HepG2 (cell line): ENCODE results near the gene ING5. TPM values are rescaled to one million over a fixed set of nuclear protein-coding genes. Genes with fewer than 3 reads are reported as not detected.

ENCODE experiments used
- DDIT3 ChIP-seq: sonication (generic); formaldehyde crosslinking; IDR thresholded peaks from 2 replicates; pipeline ENCODE4 v1.4.0; 2020; ENCODE audit warnings: mild to moderate bottlenecking, missing genetic modification reagents
- DNMT1 ChIP-seq: sonication (generic); formaldehyde crosslinking; IDR thresholded peaks from 2 replicates; pipeline ENCODE4 v1.5.1; 2020; ENCODE audit warnings: mild to moderate bottlenecking, missing genetic modification reagents
- EHMT2 ChIP-seq: fragments of 200-600 bp; sonication (generic); IDR thresholded peaks from 2 replicates; pipeline ENCODE4 v1.7.0; 2017; ENCODE audit warnings: antibody characterized with exemption, low read depth, low read length, borderline replicate concordance
- ELF4 ChIP-seq: sonication (generic); formaldehyde crosslinking; IDR thresholded peaks from 2 replicates; pipeline ENCODE4 v1.5.0; 2020; ENCODE audit warnings: missing genetic modification reagents, mild to moderate bottlenecking, moderate library complexity, borderline replicate concordance
- FOXP1 ChIP-seq, 2 experiments: fragments of 450-650 bp in 1 of 2; IDR thresholded peaks; 2 replicates each; pipeline ENCODE4 v1.6.1; 2017 to 2018; ENCODE audit warnings: antibody characterized with exemption in 1 of 2
- HOXD1 ChIP-seq: sonication (generic); formaldehyde crosslinking; IDR thresholded peaks from 2 replicates; pipeline ENCODE4 v1.5.0; 2020; ENCODE audit warnings: missing genetic modification reagents
- IRX3 ChIP-seq: sonication (generic); formaldehyde crosslinking; IDR thresholded peaks from 2 replicates; pipeline ENCODE4 v1.8.1; 2023; ENCODE audit warnings: mild to moderate bottlenecking, low read depth, missing genetic modification reagents, borderline replicate concordance
- KAT8 ChIP-seq: IDR thresholded peaks from 2 replicates; pipeline ENCODE4 v1.6.1; 2016; ENCODE audit warnings: missing genetic modification reagents, missing compliant biosample characterization
- KDM1A ChIP-seq: IDR thresholded peaks from 2 replicates; pipeline ENCODE4 v1.6.1; 2016; ENCODE audit warnings: missing compliant biosample characterization
- KDM4B ChIP-seq: sonication (generic); formaldehyde crosslinking; IDR thresholded peaks from 2 replicates; pipeline ENCODE4 v1.4.0; 2020; ENCODE audit warnings: missing genetic modification reagents
- MBNL3 ChIP-seq: fragments of 250-450 bp; sonication (Bioruptor Pico); conservative IDR thresholded peaks from 2 replicates; pipeline ENCODE4 v1.8.0; 2022; ENCODE audit warnings: mild to moderate bottlenecking, inconsistent platforms
- NR2C2 ChIP-seq: sonication (generic); formaldehyde crosslinking; IDR thresholded peaks from 2 replicates; pipeline ENCODE4 v1.4.0; 2020; ENCODE audit warnings: missing genetic modification reagents, mild to moderate bottlenecking, moderate library complexity, borderline replicate concordance
- PAWR ChIP-seq: sonication (generic); formaldehyde crosslinking; IDR thresholded peaks from 2 replicates; pipeline ENCODE4 v1.4.0; 2020; ENCODE audit warnings: missing genetic modification reagents, mild to moderate bottlenecking, borderline replicate concordance
- REL ChIP-seq: sonication (generic); formaldehyde crosslinking; conservative IDR thresholded peaks from 2 replicates; pipeline ENCODE4 v1.8.0; 2022; ENCODE audit warnings: mild to moderate bottlenecking, missing genetic modification reagents, moderate library complexity
- SOX13 ChIP-seq, 3 experiments: fragments of 450-650 bp in 1 of 3; sonication (generic) in 1 of 3; formaldehyde crosslinking in 1 of 3; IDR thresholded peaks in 2 of 3; conservative IDR thresholded peaks in 1 of 3; 2 replicates each; pipeline versions ENCODE4 v1.5.0 to v1.6.1; 2016 to 2020; ENCODE audit warnings: antibody characterized with exemption in 1 of 3, mild to moderate bottlenecking in 1 of 3, missing compliant biosample characterization in 1 of 3, missing genetic modification reagents in 1 of 3, moderate library complexity in 1 of 3
- SP4 ChIP-seq: sonication (generic); formaldehyde crosslinking; IDR thresholded peaks from 2 replicates; pipeline ENCODE4 v1.8.1; 2023; ENCODE audit warnings: mild to moderate bottlenecking, missing genetic modification reagents
- SRSF4 ChIP-seq: fragments of 200-400 bp; formaldehyde crosslinking; IDR thresholded peaks from one replicate; pipeline ENCODE4 v1.6.1; 2018; ENCODE audit warnings: mild to moderate bottlenecking, low read depth, low read length, moderate library complexity; ENCODE audit not compliant: poor library complexity, severe bottlenecking
- SYNCRIP ChIP-seq: fragments of 200-400 bp; formaldehyde crosslinking; IDR thresholded peaks from 2 replicates; pipeline ENCODE4 v1.6.1; 2018; ENCODE audit warnings: mild to moderate bottlenecking, low read depth, low read length; ENCODE audit not compliant: insufficient read depth
- TCF7L2 ChIP-seq: IDR thresholded peaks from 2 replicates; pipeline ENCODE4 v1.6.1; 2011; ENCODE audit warnings: mild to moderate bottlenecking, low read depth, low read length, moderate library complexity
- ZKSCAN5 ChIP-seq: sonication (generic); formaldehyde crosslinking; IDR thresholded peaks from 2 replicates; pipeline ENCODE4 v1.5.1; 2020; ENCODE audit warnings: mild to moderate bottlenecking, missing genetic modification reagents
- ZNF253 ChIP-seq: sonication (generic); formaldehyde crosslinking; IDR thresholded peaks from 2 replicates; pipeline ENCODE4 v1.8.0; 2022; ENCODE audit warnings: mild to moderate bottlenecking, missing genetic modification reagents, borderline replicate concordance
- ZNF280B ChIP-seq: sonication (generic); formaldehyde crosslinking; IDR thresholded peaks from 2 replicates; pipeline ENCODE4 v1.5.0; 2020; ENCODE audit warnings: missing genetic modification reagents, mild to moderate bottlenecking, borderline replicate concordance
- ZNF367 ChIP-seq: sonication (generic); formaldehyde crosslinking; IDR thresholded peaks from 2 replicates; pipeline ENCODE4 v1.4.0; 2020; ENCODE audit warnings: missing genetic modification reagents, borderline replicate concordance
- ZSCAN30 ChIP-seq: sonication (generic); formaldehyde crosslinking; IDR thresholded peaks from 2 replicates; pipeline ENCODE4 v1.5.0; 2020; ENCODE audit warnings: mild to moderate bottlenecking, missing genetic modification reagents
- polyA plus RNA-seq, 8 experiments: library from polyadenylated mRNA; depleted of rRNA in 3 of 8; stranded (reverse) in 7 of 8; unstranded in 1 of 8; fragments of >200 nt; fragmentation: Illumina TruSeq in 4 of 8; extraction: Trizol in 4 of 8; gene quantifications; 2 replicates each; pipeline versions ENCODE4 v1.2.1 to v1.2.3, GENCODE V29; 2011 to 2016; ENCODE audit warnings: low read depth in 4 of 8, missing spikeins in 1 of 8, mixed read lengths in 1 of 8; ENCODE audit not compliant: insufficient read depth in 1 of 8
- total RNA-seq, 5 experiments: library from RNA; depleted of rRNA; stranded (reverse); fragments of >200 nt; fragmentation: Illumina TruSeq; extraction: Trizol; gene quantifications; 2 replicates each; pipeline ENCODE4 v1.2.3, GENCODE V29; 2016; ENCODE audit warnings: low read depth in 1 of 5
- TF ChIP-seq, protein P1 (sequence below): sonication (generic); formaldehyde crosslinking; IDR thresholded peaks from 2 replicates; pipeline ENCODE4 v1.4.0; 2020; ENCODE audit warnings: missing genetic modification reagents
- TF ChIP-seq, protein P2 (sequence below): sonication (generic); formaldehyde crosslinking; IDR thresholded peaks from 2 replicates; pipeline ENCODE4 v1.4.0; 2020; ENCODE audit warnings: mild to moderate bottlenecking, missing genetic modification reagents

Gene ING5
- total and polyA plus RNA-seq, 2 of the 13 experiments (the other 11 are each of a cell fraction or from before 2014, with no cell fraction given) = 61.9 to 71.9 TPM

GRCh38 chr2:241653210-241653750 is 48.6 kb upstream of the ING5 start (continued):
- TF ChIP-seq SP4 = no peak
- TF ChIP-seq KDM4B (CRISPR knock-in tag) = peak; percentile 43; the same call in 1 of the 2 replicates
- TF ChIP-seq ZSCAN30 (CRISPR knock-in tag) = no peak
- TF ChIP-seq IRX3 = no peak
- no peak for TF ChIP-seq MBNL3
- TF ChIP-seq KDM1A = no peak
- no peak for TF ChIP-seq ZNF253 (CRISPR knock-in tag)
- TF ChIP-seq, protein P1, sequence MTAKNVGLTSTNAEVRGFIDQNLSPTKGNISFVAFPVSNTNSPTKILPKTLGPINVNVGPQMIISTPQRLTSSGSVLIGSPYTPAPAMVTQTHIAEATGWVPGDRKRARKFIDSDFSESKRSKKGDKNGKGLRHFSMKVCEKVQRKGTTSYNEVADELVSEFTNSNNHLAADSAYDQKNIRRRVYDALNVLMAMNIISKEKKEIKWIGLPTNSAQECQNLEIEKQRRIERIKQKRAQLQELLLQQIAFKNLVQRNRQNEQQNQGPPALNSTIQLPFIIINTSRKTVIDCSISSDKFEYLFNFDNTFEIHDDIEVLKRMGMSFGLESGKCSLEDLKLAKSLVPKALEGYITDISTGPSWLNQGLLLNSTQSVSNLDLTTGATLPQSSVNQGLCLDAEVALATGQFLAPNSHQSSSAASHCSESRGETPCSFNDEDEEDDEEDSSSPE = peak; percentile 54; the same call in 1 of the 2 replicates
- 0 out of 2 replicates have a peak, but pooled peaks have one; percentile 39 for TF ChIP-seq DNMT1
- no peak for TF ChIP-seq ZNF367 (CRISPR knock-in tag)
- TF ChIP-seq TCF7L2 = no peak
- TF ChIP-seq SYNCRIP = no peak
- no peak; the same call in 1 of the 2 replicates for TF ChIP-seq ZKSCAN5 (CRISPR knock-in tag)
- no peak for TF ChIP-seq FOXP1 (IDR thresholded peaks at IDR 0.05)
- peak; percentile 40; the same call in 1 of the 2 replicates for TF ChIP-seq FOXP1 (CRISPR knock-in tag; IDR thresholded peaks at IDR 0.05)
- no peak for TF ChIP-seq SRSF4
- TF ChIP-seq ELF4 (CRISPR knock-in tag) = no peak
- no peak for TF ChIP-seq SOX13 (IDR thresholded peaks at IDR 0.05)
- TF ChIP-seq SOX13 (CRISPR knock-in tag; conservative IDR thresholded peaks at IDR 0.05 in 1 of 2, IDR thresholded peaks at IDR 0.05 in 1 of 2) = peak in 1 of 2 experiments; percentile 66; a peak in 2 of 4 replicates
- peak; percentile 71; the same call in 1 of the 2 replicates for TF ChIP-seq NR2C2
- TF ChIP-seq KAT8 (CRISPR knock-in tag) = peak; percentile 72; the same call in 1 of the 2 replicates
- TF ChIP-seq EHMT2 = no peak
- no peak for TF ChIP-seq REL (CRISPR knock-in tag)
- no peak for TF ChIP-seq DDIT3
- TF ChIP-seq ZNF280B (CRISPR knock-in tag) = no peak
- no peak for TF ChIP-seq PAWR (CRISPR knock-in tag)
- TF ChIP-seq, protein P2, sequence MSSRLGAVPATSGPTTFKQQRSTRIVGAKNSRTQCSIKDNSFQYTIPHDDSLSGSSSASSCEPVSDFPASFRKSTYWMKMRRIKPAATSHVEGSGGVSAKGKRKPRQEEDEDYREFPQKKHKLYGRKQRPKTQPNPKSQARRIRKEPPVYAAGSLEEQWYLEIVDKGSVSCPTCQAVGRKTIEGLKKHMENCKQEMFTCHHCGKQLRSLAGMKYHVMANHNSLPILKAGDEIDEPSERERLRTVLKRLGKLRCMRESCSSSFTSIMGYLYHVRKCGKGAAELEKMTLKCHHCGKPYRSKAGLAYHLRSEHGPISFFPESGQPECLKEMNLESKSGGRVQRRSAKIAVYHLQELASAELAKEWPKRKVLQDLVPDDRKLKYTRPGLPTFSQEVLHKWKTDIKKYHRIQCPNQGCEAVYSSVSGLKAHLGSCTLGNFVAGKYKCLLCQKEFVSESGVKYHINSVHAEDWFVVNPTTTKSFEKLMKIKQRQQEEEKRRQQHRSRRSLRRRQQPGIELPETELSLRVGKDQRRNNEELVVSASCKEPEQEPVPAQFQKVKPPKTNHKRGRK (CRISPR knock-in tag) = no peak
- TF ChIP-seq HOXD1 (CRISPR knock-in tag) = no peak
